LNCaP clone FGC (cell line): ENCODE measurements around the gene IGF1R.

Experiments used
- DNase-seq: peaks from one replicate; pipeline ENCODE4 v3.0.0-alpha.2; 2011; ENCODE audit warnings: low read depth
- H3K4me3 ChIP-seq: 2 replicates; pipeline ENCODE4 v1.5.1; 2011; ENCODE audit warnings: mild to moderate bottlenecking, low read depth, low read length, control low read depth
- TF ChIP-seq, protein P1 (sequence below): IDR thresholded peaks from 2 replicates; pipeline ENCODE4 v1.5.1; 2012; ENCODE audit warnings: mild to moderate bottlenecking; ENCODE audit not compliant: control insufficient read depth, insufficient read depth; ENCODE audit errors: extremely low read depth

IGF1R gene

DNA sequence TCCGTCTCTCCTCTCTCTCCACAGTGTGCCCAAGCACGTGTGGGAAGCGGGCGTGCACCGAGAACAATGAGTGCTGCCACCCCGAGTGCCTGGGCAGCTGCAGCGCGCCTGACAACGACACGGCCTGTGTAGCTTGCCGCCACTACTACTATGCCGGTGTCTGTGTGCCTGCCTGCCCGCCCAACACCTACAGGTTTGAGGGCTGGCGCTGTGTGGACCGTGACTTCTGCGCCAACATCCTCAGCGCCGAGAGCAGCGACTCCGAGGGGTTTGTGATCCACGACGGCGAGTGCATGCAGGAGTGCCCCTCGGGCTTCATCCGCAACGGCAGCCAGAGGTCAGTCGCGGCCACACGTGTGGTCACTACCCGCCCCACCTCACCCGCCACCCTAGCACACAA, 243.0 kb downstream of the IGF1R start:
- DNase-seq = no peak
- TF ChIP-seq, protein P1, sequence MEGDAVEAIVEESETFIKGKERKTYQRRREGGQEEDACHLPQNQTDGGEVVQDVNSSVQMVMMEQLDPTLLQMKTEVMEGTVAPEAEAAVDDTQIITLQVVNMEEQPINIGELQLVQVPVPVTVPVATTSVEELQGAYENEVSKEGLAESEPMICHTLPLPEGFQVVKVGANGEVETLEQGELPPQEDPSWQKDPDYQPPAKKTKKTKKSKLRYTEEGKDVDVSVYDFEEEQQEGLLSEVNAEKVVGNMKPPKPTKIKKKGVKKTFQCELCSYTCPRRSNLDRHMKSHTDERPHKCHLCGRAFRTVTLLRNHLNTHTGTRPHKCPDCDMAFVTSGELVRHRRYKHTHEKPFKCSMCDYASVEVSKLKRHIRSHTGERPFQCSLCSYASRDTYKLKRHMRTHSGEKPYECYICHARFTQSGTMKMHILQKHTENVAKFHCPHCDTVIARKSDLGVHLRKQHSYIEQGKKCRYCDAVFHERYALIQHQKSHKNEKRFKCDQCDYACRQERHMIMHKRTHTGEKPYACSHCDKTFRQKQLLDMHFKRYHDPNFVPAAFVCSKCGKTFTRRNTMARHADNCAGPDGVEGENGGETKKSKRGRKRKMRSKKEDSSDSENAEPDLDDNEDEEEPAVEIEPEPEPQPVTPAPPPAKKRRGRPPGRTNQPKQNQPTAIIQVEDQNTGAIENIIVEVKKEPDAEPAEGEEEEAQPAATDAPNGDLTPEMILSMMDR = no peak
- H3K4me3 ChIP-seq = no peak overlapping the region

DNA sequence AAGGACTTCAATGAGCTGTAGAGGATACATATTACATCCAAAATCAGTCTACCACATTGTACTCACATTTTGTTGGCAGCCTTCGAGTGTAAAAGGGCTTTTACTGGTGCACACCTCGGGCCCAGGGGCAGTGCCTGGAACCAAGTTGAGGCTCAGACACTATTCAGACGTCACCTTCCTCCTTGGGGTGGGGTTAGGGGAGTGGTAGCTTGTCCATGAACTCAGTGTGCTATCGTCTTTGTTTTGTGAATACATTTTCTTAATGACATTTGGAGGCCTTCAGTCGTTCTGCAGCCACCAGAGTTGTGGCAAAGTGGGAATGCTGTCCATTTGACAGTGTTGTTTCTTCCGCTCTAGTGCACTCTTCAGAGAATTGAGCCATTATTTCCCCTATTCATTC, 245.1 kb downstream of the IGF1R start:
- no peak for DNase-seq
- TF ChIP-seq, protein P1 = no peak
- H3K4me3 ChIP-seq = no peak overlapping the region

DNA sequence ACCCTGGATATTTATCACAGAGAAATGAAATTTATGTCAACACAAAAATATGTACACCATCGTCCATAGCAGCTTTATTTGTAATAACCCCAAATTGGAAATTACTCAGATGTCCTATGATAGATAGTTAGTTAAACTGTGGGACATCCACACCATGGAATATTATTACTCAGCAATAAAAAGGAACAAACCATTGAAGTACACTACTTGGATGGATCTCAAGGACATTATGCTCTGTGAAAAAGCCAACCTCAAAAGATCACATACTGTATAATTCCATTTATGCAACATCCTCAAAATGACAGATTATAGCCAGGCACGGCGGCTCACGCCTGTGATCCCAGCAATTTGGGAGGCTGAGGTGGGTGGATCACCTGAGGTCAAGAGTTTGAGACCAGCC, 246.0 kb downstream of the IGF1R start:
- TF ChIP-seq, protein P1 = no peak
- H3K4me3 ChIP-seq = no peak overlapping the region
- DNase-seq = no peak

DNA sequence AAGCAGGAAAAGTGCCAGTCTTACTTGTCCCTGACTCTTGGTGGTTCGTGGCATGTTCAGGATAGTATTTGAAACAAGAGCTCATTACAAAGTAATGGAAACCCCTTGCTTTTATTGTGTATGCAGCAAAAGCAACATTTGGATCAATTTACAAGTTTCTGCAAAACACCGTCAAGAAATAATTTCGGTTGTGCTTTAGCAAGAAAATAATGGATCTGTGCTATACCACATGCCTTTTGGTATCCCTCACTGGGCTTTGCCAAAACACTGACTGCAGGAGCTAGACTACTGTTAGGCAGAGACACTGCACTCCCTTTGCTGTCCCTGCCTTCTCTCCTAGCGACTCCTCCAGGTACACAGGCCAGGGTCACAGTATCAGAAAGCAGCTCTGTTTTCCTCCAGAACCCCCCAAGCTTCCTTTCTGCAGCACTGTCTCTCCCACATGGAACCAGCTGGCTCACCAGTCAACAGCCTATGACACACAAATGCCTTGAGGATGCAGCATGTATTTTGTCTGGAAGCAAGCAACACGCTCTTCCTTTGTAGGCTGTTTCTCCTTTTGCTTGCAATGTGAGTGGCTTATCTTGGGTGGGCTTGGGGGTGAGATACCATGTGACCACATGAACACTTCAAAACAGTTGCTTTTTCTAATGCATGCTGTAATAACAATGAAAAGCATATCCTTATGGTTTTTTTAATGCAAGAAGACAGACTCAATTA, 247.8 kb downstream of the IGF1R start:
- TF ChIP-seq, protein P1 = no peak
- DNase-seq = no peak
- no peak overlapping the region for H3K4me3 ChIP-seq

DNA sequence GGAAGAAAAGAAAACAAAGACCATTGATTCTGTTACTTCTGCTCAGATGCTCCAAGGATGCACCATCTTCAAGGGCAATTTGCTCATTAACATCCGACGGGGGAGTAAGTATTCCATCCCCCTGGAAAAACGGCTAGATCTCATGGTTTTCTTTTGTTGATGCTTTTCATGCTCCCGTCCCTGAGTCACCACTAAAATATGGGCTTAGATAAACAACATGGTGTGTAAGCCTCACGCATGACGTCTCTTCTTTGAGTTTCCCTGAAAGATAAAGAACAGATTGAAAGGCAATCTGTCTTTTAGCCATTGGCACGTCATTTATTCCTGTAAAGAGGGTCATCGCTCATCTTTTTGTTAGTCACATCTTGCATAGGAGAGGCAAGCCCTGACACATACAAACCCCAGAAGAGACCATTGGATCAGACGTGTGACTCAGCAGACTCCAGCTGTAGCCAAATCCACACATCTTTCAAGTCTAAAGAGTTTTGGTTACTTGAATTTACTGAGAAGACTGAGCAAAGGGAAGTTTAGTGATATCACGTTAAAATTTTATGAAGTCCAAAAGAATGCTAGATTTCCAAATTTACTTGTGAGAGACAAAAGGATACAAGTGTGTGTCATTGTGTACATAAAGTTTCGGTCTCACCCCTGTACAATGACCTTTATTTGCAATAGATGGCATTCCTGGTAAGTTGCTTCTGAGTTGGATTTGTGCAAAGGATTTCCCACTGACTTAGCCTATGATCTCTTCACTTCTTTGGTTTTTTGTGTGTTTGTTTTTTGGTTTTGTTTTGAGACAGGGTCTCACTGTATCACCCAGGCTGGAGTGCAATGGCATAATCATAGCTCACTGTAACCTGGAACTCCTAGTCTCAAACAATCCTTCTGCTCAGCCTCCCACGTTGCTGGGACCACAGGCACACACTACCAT, 248.7 kb downstream of the IGF1R start:
- TF ChIP-seq, protein P1 = no peak
- no peak overlapping the region for H3K4me3 ChIP-seq
- DNase-seq = no peak

DNA sequence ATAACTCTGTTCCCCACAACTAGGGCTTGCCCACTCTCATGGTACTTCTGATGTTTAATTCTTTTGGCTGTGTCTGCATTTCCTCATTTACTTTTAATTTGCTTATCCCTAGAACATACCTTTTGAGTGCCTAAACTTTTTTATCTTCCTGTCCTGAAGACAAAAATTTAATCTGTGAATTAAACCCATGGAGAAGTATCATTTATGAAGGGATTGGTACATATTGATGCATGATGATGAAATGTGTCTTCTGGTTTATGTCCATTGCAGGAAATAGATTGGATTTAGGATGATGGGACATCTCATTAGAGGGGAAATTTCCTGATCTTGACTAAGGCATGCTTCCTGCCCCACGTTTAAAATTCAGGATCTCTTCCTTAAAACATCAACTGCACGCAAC, 249.8 kb downstream of the IGF1R start:
- DNase-seq = no peak
- no peak overlapping the region for H3K4me3 ChIP-seq
- TF ChIP-seq, protein P1 = no peak
